ENCODE measurements around the gene TRHDE. TPM values are rescaled to one million over a fixed set of nuclear protein-coding genes. Genes with fewer than 3 reads are reported as not detected.

Gene TRHDE
- polyA plus RNA-seq, 1 donor (not counting 4 experiments of a cell fraction or from before 2014, with no cell fraction given) = 0.12 TPM

- H3K36me3 ChIP-seq (ENCODE audit: control insufficient read depth in 2 of 2, extremely low read depth in 1 of 2, insufficient read depth in 2 of 2, low read length in 2 of 2) = no peaks in the 10 kb centered on the region
- H3K27ac ChIP-seq (ENCODE audit: control insufficient read depth, insufficient read depth, low read length) = no peak overlapping the region
- no peak for FAIRE-seq
- no peaks in the 10 kb centered on the region for H3K9me3 ChIP-seq (ENCODE audit: control insufficient read depth, low read depth, low read length)
- H3K4me2 ChIP-seq (ENCODE audit: control insufficient read depth, extremely low read depth, insufficient read depth, low read depth, low read length) = no peak overlapping the region
- H3K27me3 ChIP-seq (ENCODE audit: control insufficient read depth, extremely low read depth, insufficient read depth, low read length) = no peaks in the 10 kb centered on the region
- no peaks in the 10 kb centered on the region for H3K79me2 ChIP-seq (ENCODE audit: control insufficient read depth, insufficient read depth, low read length)
- H4K20me1 ChIP-seq (ENCODE audit: control insufficient read depth, extremely low read depth, insufficient read depth, low read length) = no peaks in the 10 kb centered on the region
- DNase-seq (ENCODE audit: low read depth, low spot score) = no peak
- H3K9ac ChIP-seq (ENCODE audit: control insufficient read depth, extremely low read depth, insufficient read depth, low read length) = no peak overlapping the region
- dilution Hi-C loops (cut with MboI; ENCODE audit: extremely low pct_ligation_motif_present, low sequenced_read_pairs) = no loop called here
- H2AFZ ChIP-seq (ENCODE audit: control insufficient read depth, low read length) = no peak overlapping the region
- H3K4me1 ChIP-seq (ENCODE audit: control insufficient read depth, extremely low read depth, insufficient read depth, low read length) = no peaks in the 10 kb centered on the region
- no peaks in the 10 kb centered on the region for H3K9me1 ChIP-seq (ENCODE audit: control insufficient read depth, extremely low read depth, insufficient read depth, low read length)
- no peak overlapping the region for H3K4me3 ChIP-seq (ENCODE audit: control insufficient read depth in 2 of 3, extremely low read depth in 1 of 3, insufficient read depth in 2 of 3, low read depth in 1 of 3, low read length in 3 of 3)
- TF ChIP-seq, protein P1, sequence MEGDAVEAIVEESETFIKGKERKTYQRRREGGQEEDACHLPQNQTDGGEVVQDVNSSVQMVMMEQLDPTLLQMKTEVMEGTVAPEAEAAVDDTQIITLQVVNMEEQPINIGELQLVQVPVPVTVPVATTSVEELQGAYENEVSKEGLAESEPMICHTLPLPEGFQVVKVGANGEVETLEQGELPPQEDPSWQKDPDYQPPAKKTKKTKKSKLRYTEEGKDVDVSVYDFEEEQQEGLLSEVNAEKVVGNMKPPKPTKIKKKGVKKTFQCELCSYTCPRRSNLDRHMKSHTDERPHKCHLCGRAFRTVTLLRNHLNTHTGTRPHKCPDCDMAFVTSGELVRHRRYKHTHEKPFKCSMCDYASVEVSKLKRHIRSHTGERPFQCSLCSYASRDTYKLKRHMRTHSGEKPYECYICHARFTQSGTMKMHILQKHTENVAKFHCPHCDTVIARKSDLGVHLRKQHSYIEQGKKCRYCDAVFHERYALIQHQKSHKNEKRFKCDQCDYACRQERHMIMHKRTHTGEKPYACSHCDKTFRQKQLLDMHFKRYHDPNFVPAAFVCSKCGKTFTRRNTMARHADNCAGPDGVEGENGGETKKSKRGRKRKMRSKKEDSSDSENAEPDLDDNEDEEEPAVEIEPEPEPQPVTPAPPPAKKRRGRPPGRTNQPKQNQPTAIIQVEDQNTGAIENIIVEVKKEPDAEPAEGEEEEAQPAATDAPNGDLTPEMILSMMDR (optimal IDR thresholded peaks at IDR 0.05 in 1 of 3, IDR thresholded peaks at IDR 0.05 in 1 of 3, conservative IDR thresholded peaks at IDR 0.05 in 1 of 3; ENCODE audit: extremely low read depth in 1 of 3, insufficient read depth in 2 of 3, low read length in 3 of 3) = no peak
- TF ChIP-seq EZH2 (IDR thresholded peaks at IDR 0.05; ENCODE audit: low read length) = no peak
Measured at GRCh38 chr12:72380441-72380840, 108.3 kb downstream of the TRHDE start.

GRCh38 chr12:72388322-72388721, 116.2 kb downstream of the TRHDE start:
- Histone ChIP-seq H3K4me3 (ENCODE audit: control insufficient read depth in 2 of 3, extremely low read depth in 1 of 3, insufficient read depth in 2 of 3, low read depth in 1 of 3, low read length in 3 of 3) (no peak overlapping the region), H3K4me1 (ENCODE audit: control insufficient read depth, extremely low read depth, insufficient read depth, low read length) (no peaks in the 10 kb centered on the region), H3K4me2 (ENCODE audit: control insufficient read depth, extremely low read depth, insufficient read depth, low read depth, low read length) (no peak overlapping the region), H3K9me1 (ENCODE audit: control insufficient read depth, extremely low read depth, insufficient read depth, low read length) (no peaks in the 10 kb centered on the region), H4K20me1 (ENCODE audit: control insufficient read depth, extremely low read depth, insufficient read depth, low read length) (no peaks in the 10 kb centered on the region), H3K79me2 (ENCODE audit: control insufficient read depth, insufficient read depth, low read length) (no peaks in the 10 kb centered on the region), H3K9ac (ENCODE audit: control insufficient read depth, extremely low read depth, insufficient read depth, low read length) (no peak overlapping the region), H3K27me3 (ENCODE audit: control insufficient read depth, extremely low read depth, insufficient read depth, low read length) (no peaks in the 10 kb centered on the region), H2AFZ (ENCODE audit: control insufficient read depth, low read length) (no peak overlapping the region), H3K9me3 (ENCODE audit: control insufficient read depth, low read depth, low read length) (no peaks in the 10 kb centered on the region), H3K27ac (ENCODE audit: control insufficient read depth, insufficient read depth, low read length) (no peak overlapping the region), H3K36me3 (ENCODE audit: control insufficient read depth in 2 of 2, extremely low read depth in 1 of 2, insufficient read depth in 2 of 2, low read length in 2 of 2) (no peaks in the 10 kb centered on the region)
- FAIRE-seq = no peak
- no peak for TF ChIP-seq EZH2 (IDR thresholded peaks at IDR 0.05; ENCODE audit: low read length)
- TF ChIP-seq, protein P1 (optimal IDR thresholded peaks at IDR 0.05 in 1 of 3, IDR thresholded peaks at IDR 0.05 in 1 of 3, conservative IDR thresholded peaks at IDR 0.05 in 1 of 3; ENCODE audit: extremely low read depth in 1 of 3, insufficient read depth in 2 of 3, low read length in 3 of 3) = no peak
- dilution Hi-C loops (cut with MboI; ENCODE audit: extremely low pct_ligation_motif_present, low sequenced_read_pairs) = no loop called here
- DNase-seq (ENCODE audit: low read depth, low spot score) = no peak
